Activated CD4-positive, CD25-positive, alpha-beta regulatory T cell (primary cell): ENCODE results near the gene IPO13.

Experiments used
- DNase-seq, 4 experiments: peaks; one replicate each; lab custom pipeline; 2025; lab: John Stamatoyannopoulos, UW

Gene IPO13

GRCh38 chr1:43990271-43991199 is 43.8 kb downstream of the IPO13 start:
- DNase-seq = no peak

GRCh38 chr1:43991200-43991475 is 44.4 kb downstream of the IPO13 start:
- DNase-seq = no peak

GRCh38 chr1:43991476-43992231 is 44.9 kb downstream of the IPO13 start, which contains the start of gene CCDC24:
Gene CCDC24 (plus strand): TSS chr1:43991599. CDS start chr1:43991879, 280 bp downstream.
- peak; percentile 40 to 52 (median 48) for DNase-seq

- no peak for DNase-seq
These were observed 45.7 kb downstream of the IPO13 start for GRCh38 chr1:43992232-43992995.

- no peak for DNase-seq
These were observed 46.6 kb downstream of the IPO13 start for GRCh38 chr1:43993206-43993914.

GRCh38 chr1:43994071-43994470 is 47.3 kb downstream of the IPO13 start:
- no peak for DNase-seq

- DNase-seq = no peak
These were observed 48.3 kb downstream of the IPO13 start for GRCh38 chr1:43994794-43995790.

GRCh38 chr1:43995984-43996732 is 49.4 kb downstream of the IPO13 start:
- no peak for DNase-seq

GRCh38 chr1:43996733-43997115 is 50.0 kb downstream of the IPO13 start:
- no peak for DNase-seq

- DNase-seq = no peak
These were observed 50.7 kb downstream of the IPO13 start for GRCh38 chr1:43997295-43997999.

- DNase-seq = no peak
These were observed 51.2 kb downstream of the IPO13 start for GRCh38 chr1:43998000-43998378.

GRCh38 chr1:43999455-43999854 is 52.7 kb downstream of the IPO13 start:
- no peak for DNase-seq

- DNase-seq = no peak
These were observed 53.4 kb downstream of the IPO13 start for GRCh38 chr1:44000122-44000665.

GRCh38 chr1:44002165-44002564 is 55.4 kb downstream of the IPO13 start:
- no peak for DNase-seq

- no peak for DNase-seq
These were observed 55.9 kb downstream of the IPO13 start for GRCh38 chr1:44002606-44003157.

- DNase-seq = no peak
These were observed 61.5 kb downstream of the IPO13 start for GRCh38 chr1:44008259-44008658.

GRCh38 chr1:44010935-44011471 is 64.3 kb downstream of the IPO13 start:
- no peak for DNase-seq

- no peak for DNase-seq
These were observed 65.7 kb downstream of the IPO13 start for GRCh38 chr1:44012404-44012803.
